ENCODE measurements around the gene TPT1. TPM values are rescaled to one million over a fixed set of nuclear protein-coding genes. Genes with fewer than 3 reads are reported as not detected.

TPT1 gene
- total RNA-seq, 1 donor from 2014 or later = 3,393 TPM

GRCh38 chr13:45368571-45368970 is 27.6 kb upstream of the TPT1 start:
- Mint-ChIP-seq H3K36me3 (ENCODE audit: unreplicated experiment) (peaks cover 26% of the 10 kb centered on the region), H3K27ac (ENCODE audit: unreplicated experiment) (peak overlapping the region; percentile 96), H3K4me1 (ENCODE audit: unreplicated experiment) (peaks cover 56% of the 10 kb centered on the region), H3K9me3 (ENCODE audit: unreplicated experiment) (peaks cover 4% of the 10 kb centered on the region), H3K4me3 (ENCODE audit: unreplicated experiment) (peak overlapping the region; percentile 44), H3K27me3 (ENCODE audit: unreplicated experiment) (no peaks in the 10 kb centered on the region)
- no peak for DNase-seq (ENCODE audit: extremely low spot score, unreplicated experiment)
- no peak for TF ChIP-seq CTCF (IDR thresholded peaks at IDR 0.05)

DNA sequence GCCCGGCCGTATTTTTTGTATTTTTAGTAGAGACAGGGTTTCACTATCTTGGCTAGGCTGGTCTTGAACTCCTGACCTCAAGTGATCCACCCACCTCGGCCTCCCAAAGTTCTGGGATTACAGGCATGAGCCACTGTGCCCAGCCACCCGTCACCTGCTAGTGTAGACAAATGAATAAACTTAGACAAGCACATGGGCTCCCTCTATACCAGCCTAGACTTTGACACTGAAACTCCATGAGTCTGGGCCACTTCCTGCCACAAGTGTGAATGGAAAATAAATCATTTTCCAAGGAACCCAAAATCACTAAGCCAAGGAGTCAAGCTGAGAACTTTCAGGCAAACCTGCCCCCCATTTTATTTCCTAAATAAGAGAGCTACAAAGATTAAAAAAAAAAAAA is 27.0 kb upstream of the TPT1 start:
- TF ChIP-seq CTCF (IDR thresholded peaks at IDR 0.05) = no peak
- H3K9me3 Mint-ChIP-seq (ENCODE audit: unreplicated experiment) = peaks cover 7% of the 10 kb centered on the region
- H3K36me3 Mint-ChIP-seq (ENCODE audit: unreplicated experiment) = peaks cover 29% of the 10 kb centered on the region
- DNase-seq (ENCODE audit: extremely low spot score, unreplicated experiment) = no peak
- no peaks in the 10 kb centered on the region for H3K27me3 Mint-ChIP-seq (ENCODE audit: unreplicated experiment)
- peaks cover 50% of the 10 kb centered on the region for H3K4me1 Mint-ChIP-seq (ENCODE audit: unreplicated experiment)
- peak overlapping the region; percentile 96 for H3K27ac Mint-ChIP-seq (ENCODE audit: unreplicated experiment)
- H3K4me3 Mint-ChIP-seq (ENCODE audit: unreplicated experiment) = no peak overlapping the region

DNA sequence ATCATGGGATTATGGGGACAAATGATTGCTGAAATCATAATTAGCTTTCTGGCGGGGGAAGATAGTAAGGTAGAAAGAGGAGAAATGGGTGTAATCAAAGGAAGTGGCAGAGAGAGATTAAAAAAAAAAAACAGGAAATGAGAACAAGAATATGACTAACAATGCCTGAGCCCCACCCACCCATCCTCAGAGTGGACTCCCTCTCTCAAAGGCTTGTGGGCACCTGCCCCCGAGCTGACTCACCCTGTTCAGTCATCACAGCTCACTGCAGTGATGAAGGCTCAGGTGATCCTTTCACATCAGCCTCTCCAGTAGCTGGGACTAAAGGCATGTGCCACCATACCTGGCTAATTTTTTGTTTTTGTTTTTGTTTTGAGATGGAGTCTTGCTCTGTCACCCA is 26.4 kb upstream of the TPT1 start:
- H3K4me3 Mint-ChIP-seq (ENCODE audit: unreplicated experiment) = no peak overlapping the region
- H3K4me1 Mint-ChIP-seq (ENCODE audit: unreplicated experiment) = peaks cover 43% of the 10 kb centered on the region
- no peak for DNase-seq (ENCODE audit: extremely low spot score, unreplicated experiment)
- TF ChIP-seq CTCF (IDR thresholded peaks at IDR 0.05) = no peak
- no peaks in the 10 kb centered on the region for H3K27me3 Mint-ChIP-seq (ENCODE audit: unreplicated experiment)
- peaks cover 35% of the 10 kb centered on the region for H3K36me3 Mint-ChIP-seq (ENCODE audit: unreplicated experiment)
- H3K9me3 Mint-ChIP-seq (ENCODE audit: unreplicated experiment) = peaks cover 9% of the 10 kb centered on the region
- H3K27ac Mint-ChIP-seq (ENCODE audit: unreplicated experiment) = peak overlapping the region; percentile 96

GRCh38 chr13:45365558-45365885 is 24.5 kb upstream of the TPT1 start:
- TF ChIP-seq CTCF (IDR thresholded peaks at IDR 0.05) = no peak
- Mint-ChIP-seq H3K4me3 (ENCODE audit: unreplicated experiment) (no peak overlapping the region), H3K27ac (ENCODE audit: unreplicated experiment) (no peak overlapping the region), H3K27me3 (ENCODE audit: unreplicated experiment) (no peaks in the 10 kb centered on the region), H3K9me3 (ENCODE audit: unreplicated experiment) (peaks cover 15% of the 10 kb centered on the region), H3K4me1 (ENCODE audit: unreplicated experiment) (peaks cover 34% of the 10 kb centered on the region), H3K36me3 (ENCODE audit: unreplicated experiment) (peaks cover 40% of the 10 kb centered on the region)
- DNase-seq (ENCODE audit: extremely low spot score, unreplicated experiment) = no peak

GRCh38 chr13:45364876-45365557 is 24.0 kb upstream of the TPT1 start:
- Mint-ChIP-seq H3K27ac (ENCODE audit: unreplicated experiment) (peak overlapping the region; percentile 27), H3K27me3 (ENCODE audit: unreplicated experiment) (no peaks in the 10 kb centered on the region), H3K9me3 (ENCODE audit: unreplicated experiment) (peaks cover 15% of the 10 kb centered on the region), H3K36me3 (ENCODE audit: unreplicated experiment) (peaks cover 43% of the 10 kb centered on the region), H3K4me3 (ENCODE audit: unreplicated experiment) (no peak overlapping the region), H3K4me1 (ENCODE audit: unreplicated experiment) (peaks cover 33% of the 10 kb centered on the region)
- no peak for DNase-seq (ENCODE audit: extremely low spot score, unreplicated experiment)
- no peak for TF ChIP-seq CTCF (IDR thresholded peaks at IDR 0.05)

Data from osteocyte (in vitro differentiated cells).